Lower lobe of right lung (tissue), 2 donors: Measurements from ENCODE around the gene PLIN4. TPM values are rescaled to one million over a fixed set of nuclear protein-coding genes. Genes with fewer than 3 reads are reported as not detected.

ENCODE experiments used
- ATAC-seq, 2 donors: fragments of 200-7000 bp; cut with Tn5 transposase; one replicate each; pipeline ENCODE4 v1.9.1; 2020 to 2022; ENCODE audit warnings: mild to moderate bottlenecking in 2 of 2, moderate library complexity in 2 of 2
- DNase-seq: peaks from one replicate; pipeline ENCODE4 v3.0.0-alpha.2; 2020
- H3K27ac ChIP-seq: fragments of 200-600 bp; one replicate; pipeline ENCODE4 v1.8.0; 2022
- H3K27me3 ChIP-seq: fragments of 200-600 bp; one replicate; pipeline ENCODE4 v1.8.0; 2022; ENCODE audit warnings: low read depth
- H3K36me3 ChIP-seq: fragments of 200-600 bp; one replicate; pipeline ENCODE4 v1.8.0; 2022; ENCODE audit warnings: mild to moderate bottlenecking
- H3K4me1 ChIP-seq: fragments of 200-600 bp; one replicate; pipeline ENCODE4 v1.8.0; 2022
- H3K4me3 ChIP-seq: fragments of 200-600 bp; one replicate; pipeline ENCODE4 v1.8.0; 2022; ENCODE audit warnings: mild to moderate bottlenecking
- H3K9me3 ChIP-seq: fragments of 200-600 bp; one replicate; pipeline ENCODE4 v1.8.0; 2022
- intact Hi-C: fragments of 100-400 bp; cut with DNase I; formaldehyde crosslinking; loops from one replicate; pipeline ENCODE4 v1.11.0; 2022
- total RNA-seq: library from RNA; stranded (reverse); fragmentation: NEBNext Ultra II Directional; extraction: Animal tissue kit (Norgen Biotek cat#: 25700); gene quantifications from one replicate; pipeline ENCODE4 v1.2.1, GENCODE V29; 2021
- TF ChIP-seq, protein P1 (sequence below): fragments of 200-600 bp; IDR thresholded peaks from one replicate; pipeline ENCODE4 v1.8.0; 2022; ENCODE audit warnings: antibody characterized with exemption, mild to moderate bottlenecking
- donor health status: DM: no; HTN: yes; CAD: no; lungs with severe emphysema.

The PLIN4 gene
- total RNA-seq, 1 donor from 2014 or later = 4.6 TPM

DNA sequence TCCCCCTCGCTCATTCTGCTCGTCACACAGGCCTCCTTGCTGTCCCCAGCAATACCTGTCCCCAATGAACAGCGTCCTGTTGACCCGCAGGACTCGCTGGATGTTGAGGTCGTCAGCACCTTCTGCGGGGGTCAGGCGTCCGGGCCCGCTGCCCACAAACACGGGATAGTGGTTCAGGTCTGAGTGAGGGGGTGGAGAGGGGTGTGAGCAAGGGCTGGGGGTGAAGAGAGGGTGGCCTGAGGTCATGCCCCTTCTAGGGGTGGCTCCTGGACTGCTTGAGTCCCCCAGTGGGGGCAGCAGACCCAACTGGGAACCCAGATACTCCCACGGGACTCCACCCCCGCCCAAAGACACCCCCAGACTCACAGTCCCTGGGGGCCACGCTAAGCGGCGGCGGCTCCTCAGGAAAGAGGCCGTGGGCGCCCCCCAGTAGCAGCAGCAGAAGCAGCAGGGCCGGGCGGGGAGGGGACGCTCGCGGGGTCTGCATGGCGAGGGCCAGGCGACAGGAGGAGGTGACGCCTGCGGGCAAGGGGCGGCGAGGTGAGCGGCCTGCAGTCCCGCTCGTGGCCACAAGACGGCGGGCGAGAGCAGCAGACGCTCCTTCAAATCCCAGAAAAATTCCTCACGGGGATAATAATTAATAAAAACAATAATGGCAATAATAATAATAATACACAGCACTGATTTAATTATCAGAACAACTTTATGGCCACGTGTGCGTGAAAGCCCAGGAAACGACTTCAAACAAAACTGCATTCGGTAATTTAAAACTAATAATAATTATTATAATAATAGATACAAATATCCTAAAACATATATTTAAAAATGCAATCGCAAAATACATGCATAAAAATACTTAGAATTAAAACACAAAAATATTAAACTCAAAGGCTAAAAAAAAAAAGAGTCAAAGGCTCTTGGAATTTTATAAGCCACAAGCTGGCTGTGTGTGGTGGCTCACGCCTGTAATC lies 40.0 kb upstream of the PLIN4 start:
- no peak for ATAC-seq
- H3K9me3 ChIP-seq = no peaks in the 10 kb centered on the region
- intact Hi-C loops = no loop called here
- H3K4me1 ChIP-seq = peaks cover 18% of the 10 kb centered on the region
- H3K36me3 ChIP-seq = peaks cover 17% of the 10 kb centered on the region
- H3K4me3 ChIP-seq = peak overlapping the region; percentile 57
- no peaks in the 10 kb centered on the region for H3K27me3 ChIP-seq
- DNase-seq = no peak
- TF ChIP-seq, protein P1, sequence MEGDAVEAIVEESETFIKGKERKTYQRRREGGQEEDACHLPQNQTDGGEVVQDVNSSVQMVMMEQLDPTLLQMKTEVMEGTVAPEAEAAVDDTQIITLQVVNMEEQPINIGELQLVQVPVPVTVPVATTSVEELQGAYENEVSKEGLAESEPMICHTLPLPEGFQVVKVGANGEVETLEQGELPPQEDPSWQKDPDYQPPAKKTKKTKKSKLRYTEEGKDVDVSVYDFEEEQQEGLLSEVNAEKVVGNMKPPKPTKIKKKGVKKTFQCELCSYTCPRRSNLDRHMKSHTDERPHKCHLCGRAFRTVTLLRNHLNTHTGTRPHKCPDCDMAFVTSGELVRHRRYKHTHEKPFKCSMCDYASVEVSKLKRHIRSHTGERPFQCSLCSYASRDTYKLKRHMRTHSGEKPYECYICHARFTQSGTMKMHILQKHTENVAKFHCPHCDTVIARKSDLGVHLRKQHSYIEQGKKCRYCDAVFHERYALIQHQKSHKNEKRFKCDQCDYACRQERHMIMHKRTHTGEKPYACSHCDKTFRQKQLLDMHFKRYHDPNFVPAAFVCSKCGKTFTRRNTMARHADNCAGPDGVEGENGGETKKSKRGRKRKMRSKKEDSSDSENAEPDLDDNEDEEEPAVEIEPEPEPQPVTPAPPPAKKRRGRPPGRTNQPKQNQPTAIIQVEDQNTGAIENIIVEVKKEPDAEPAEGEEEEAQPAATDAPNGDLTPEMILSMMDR = peak; percentile 100
- H3K27ac ChIP-seq = no peak overlapping the region

DNA sequence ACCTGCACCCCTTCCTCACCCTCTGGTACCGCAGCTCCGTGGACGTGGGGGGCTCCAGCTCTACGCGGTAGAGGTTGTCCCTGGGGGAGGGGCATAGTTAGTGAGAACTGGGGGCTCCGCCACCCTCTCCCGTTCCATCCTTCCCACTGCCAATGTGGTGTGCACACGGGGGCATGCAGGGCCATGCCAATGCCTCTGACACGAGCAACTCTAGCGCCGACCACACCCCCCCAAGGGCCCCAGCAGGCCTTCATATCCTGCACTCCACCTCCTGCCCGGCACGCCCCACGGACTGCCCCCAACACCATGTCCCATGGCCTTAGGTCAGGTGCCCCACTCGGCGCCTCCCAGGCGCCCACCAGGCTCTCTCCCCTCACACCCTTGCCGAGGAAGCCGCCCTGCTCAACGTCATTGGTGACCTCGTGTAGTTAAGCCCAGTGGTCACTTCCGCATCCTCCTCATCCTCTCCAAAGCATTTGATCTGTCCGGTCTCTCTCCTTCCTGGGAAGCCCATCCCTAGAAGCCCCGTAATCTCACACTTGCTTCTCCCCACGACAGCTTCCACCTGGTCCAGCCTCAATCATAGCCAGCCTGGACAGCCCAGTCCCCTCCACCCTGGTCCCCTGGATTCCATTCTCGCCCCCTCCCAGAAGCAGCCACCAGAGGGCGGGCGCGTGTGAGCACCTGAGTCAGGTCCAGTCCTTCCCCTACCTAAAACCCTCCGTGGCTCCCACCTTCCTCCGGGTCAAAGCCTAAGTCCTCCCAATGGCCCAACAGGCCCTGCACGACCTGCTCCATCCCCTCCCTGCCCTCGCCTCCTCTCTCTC lies 39.1 kb upstream of the PLIN4 start:
- Histone ChIP-seq H3K36me3 (peaks cover 24% of the 10 kb centered on the region), H3K4me3 (peak overlapping the region; percentile 57), H3K27ac (no peak overlapping the region), H3K9me3 (no peaks in the 10 kb centered on the region), H3K4me1 (peaks cover 18% of the 10 kb centered on the region), H3K27me3 (peaks cover 1% of the 10 kb centered on the region)
- peak in 1 of 2 donors; percentile 5 for ATAC-seq
- intact Hi-C loops = no loop called here
- TF ChIP-seq, protein P1 = no peak
- no peak for DNase-seq

DNA sequence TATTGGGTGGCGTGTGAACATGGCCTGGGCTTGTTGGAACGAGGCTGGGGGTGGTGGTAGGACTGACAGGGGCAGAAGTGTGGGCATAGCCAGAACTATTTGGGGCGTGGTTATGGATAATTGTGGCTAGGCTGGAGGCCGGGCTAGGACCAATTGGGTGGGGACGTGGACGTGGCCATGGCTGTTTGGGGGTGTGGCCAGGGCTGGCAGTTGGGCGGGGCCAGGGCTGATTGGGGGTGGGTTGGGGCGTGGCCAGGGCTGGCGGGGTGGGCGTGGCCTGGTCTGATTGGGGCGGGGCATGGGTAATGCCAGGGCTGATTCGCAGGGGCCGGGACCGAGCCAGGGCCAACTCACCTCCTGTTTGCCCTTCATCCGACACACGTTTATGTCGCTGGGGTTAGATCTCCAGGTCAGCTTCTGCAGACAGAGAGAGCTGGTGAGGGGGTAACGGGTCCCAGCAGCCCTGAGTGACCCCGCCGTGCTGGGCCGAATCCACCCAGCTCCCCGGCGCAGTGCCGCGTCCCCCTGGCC lies 38.4 kb upstream of the PLIN4 start:
- intact Hi-C loops = no loop called here
- peaks cover 18% of the 10 kb centered on the region for H3K4me1 ChIP-seq
- DNase-seq = no peak
- H3K9me3 ChIP-seq = no peaks in the 10 kb centered on the region
- ATAC-seq = peak; percentile 24 to 50
- H3K36me3 ChIP-seq = peaks cover 26% of the 10 kb centered on the region
- no peak overlapping the region for H3K4me3 ChIP-seq
- H3K27ac ChIP-seq = no peak overlapping the region
- TF ChIP-seq, protein P1 = no peak
- peaks cover 6% of the 10 kb centered on the region for H3K27me3 ChIP-seq

DNA sequence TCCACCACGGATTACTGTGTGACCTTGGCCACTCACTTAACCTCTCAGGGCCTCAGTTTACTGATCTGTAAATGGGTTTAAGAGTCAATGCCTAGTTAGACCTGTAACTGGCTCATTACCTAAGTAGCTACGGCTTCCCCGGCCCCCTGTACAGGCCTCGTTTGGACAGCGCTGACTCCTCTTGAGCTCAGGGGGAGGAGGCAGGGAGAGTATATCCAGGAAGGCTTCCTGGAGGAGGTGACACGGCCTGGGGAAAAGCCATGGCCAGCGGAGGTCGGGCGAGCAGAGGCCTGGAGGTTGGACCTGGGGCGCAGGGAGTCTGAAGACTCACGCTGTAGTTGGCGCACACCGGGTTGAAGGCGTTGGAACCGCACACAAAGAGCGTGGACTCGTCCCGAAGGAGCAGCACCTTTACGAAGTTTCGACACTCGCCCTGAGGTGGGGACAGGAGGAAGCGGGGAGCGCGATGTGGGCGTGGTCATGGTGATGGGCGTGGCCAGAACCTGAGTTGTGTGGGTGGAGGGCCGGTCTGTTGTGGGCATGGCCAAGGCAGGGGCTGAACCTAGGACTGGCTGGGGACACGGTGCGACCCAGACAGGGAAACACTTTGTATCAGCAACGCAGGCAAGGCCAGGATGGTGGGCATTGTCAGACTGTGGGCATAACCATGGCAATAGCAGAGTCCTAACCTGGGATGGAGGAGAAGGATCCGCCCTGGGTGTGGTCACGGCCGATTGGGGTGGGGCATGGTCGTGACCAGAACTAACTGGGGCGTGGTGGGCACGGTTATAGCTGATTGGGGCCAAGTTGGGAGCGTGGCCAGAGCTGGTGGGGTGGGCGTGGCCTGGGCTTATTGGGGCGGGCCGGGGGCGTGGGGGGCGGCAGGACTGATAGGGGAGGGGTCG lies 37.6 kb upstream of the PLIN4 start:
- Histone ChIP-seq H3K36me3 (peaks cover 26% of the 10 kb centered on the region), H3K27ac (no peak overlapping the region), H3K9me3 (no peaks in the 10 kb centered on the region), H3K4me3 (no peak overlapping the region), H3K4me1 (peaks cover 18% of the 10 kb centered on the region), H3K27me3 (peaks cover 6% of the 10 kb centered on the region)
- intact Hi-C loops = no loop called here
- DNase-seq = no peak
- TF ChIP-seq, protein P1 = no peak
- no peak for ATAC-seq
